KMS-11 (cell line): Measurements from ENCODE around the gene NOS1AP.

Experiments
- H2AFZ ChIP-seq: fragments of 200-600 bp; sonication (generic); 2 replicates; pipeline ENCODE4 v1.6.1; 2016; ENCODE audit warnings: antibody characterized with exemption, mixed run types, low read depth
- H3K27ac ChIP-seq: fragments of 200-600 bp; sonication (generic); 2 replicates; pipeline ENCODE4 v1.6.1; 2016; ENCODE audit warnings: mild to moderate bottlenecking, mixed run types
- H3K27me3 ChIP-seq: fragments of 200-600 bp; sonication (generic); 2 replicates; pipeline ENCODE4 v1.6.1; 2017; ENCODE audit warnings: mild to moderate bottlenecking, low read depth, mixed run types, moderate library complexity; ENCODE audit not compliant: insufficient read depth
- H3K36me3 ChIP-seq: fragments of 200-600 bp; sonication (generic); 2 replicates; pipeline ENCODE4 v1.6.1; 2017; ENCODE audit warnings: mild to moderate bottlenecking, mixed run types; ENCODE audit not compliant: insufficient read depth
- H3K4me1 ChIP-seq: fragments of 200-600 bp; sonication (generic); 2 replicates; pipeline ENCODE4 v1.6.1; 2016; ENCODE audit warnings: mild to moderate bottlenecking, low read depth, mixed run types; ENCODE audit not compliant: poor library complexity, severe bottlenecking
- H3K4me2 ChIP-seq: fragments of 200-600 bp; sonication (generic); 2 replicates; pipeline ENCODE4 v1.7.0; 2016; ENCODE audit warnings: mild to moderate bottlenecking, mixed run types
- H3K4me3 ChIP-seq: fragments of 200-600 bp; sonication (generic); IDR thresholded peaks from 2 replicates; pipeline ENCODE4 v1.6.1; 2017; ENCODE audit warnings: low read depth, low read length, mixed read lengths; ENCODE audit not compliant: insufficient read depth
- H3K79me2 ChIP-seq: fragments of 200-600 bp; sonication (generic); 2 replicates; pipeline ENCODE4 v1.6.1; 2016; ENCODE audit warnings: low read depth, mixed run types; ENCODE audit not compliant: insufficient read depth
- H3K9ac ChIP-seq: fragments of 200-600 bp; sonication (generic); 2 replicates; pipeline ENCODE4 v1.6.1; 2016; ENCODE audit warnings: mild to moderate bottlenecking, mixed run types
- H4K20me1 ChIP-seq: fragments of 200-600 bp; sonication (generic); 2 replicates; pipeline ENCODE4 v1.6.1; 2016; ENCODE audit warnings: mild to moderate bottlenecking, mixed run types; ENCODE audit not compliant: insufficient read depth
- CTCF ChIP-seq: fragments of 200-600 bp; sonication (generic); conservative IDR thresholded peaks from 2 replicates; pipeline ENCODE4 v1.6.1; 2017; ENCODE audit warnings: low read depth, mild to moderate bottlenecking, antibody characterized with exemption, low read length, moderate library complexity, mixed read lengths

Gene NOS1AP

GRCh38 chr1:162028726-162029125 lies 40.8 kb upstream of the NOS1AP start:
- no peak overlapping the region for H2AFZ ChIP-seq
- no peaks in the 10 kb centered on the region for H4K20me1 ChIP-seq
- H3K4me3 ChIP-seq: no peak overlapping the region
- H3K79me2 ChIP-seq: no peaks in the 10 kb centered on the region
- no peaks in the 10 kb centered on the region for H3K27me3 ChIP-seq
- no peak overlapping the region for H3K9ac ChIP-seq
- H3K27ac ChIP-seq: no peak overlapping the region
- H3K36me3 ChIP-seq: no peaks in the 10 kb centered on the region
- peaks cover 13% of the 10 kb centered on the region for H3K4me1 ChIP-seq
- no peak for TF ChIP-seq CTCF
- no peak overlapping the region for H3K4me2 ChIP-seq

GRCh38 chr1:162029157-162029556 lies 40.3 kb upstream of the NOS1AP start:
- H3K27me3 ChIP-seq: no peaks in the 10 kb centered on the region
- H3K4me1 ChIP-seq: peaks cover 13% of the 10 kb centered on the region
- H3K4me2 ChIP-seq: no peak overlapping the region
- H3K27ac ChIP-seq: no peak overlapping the region
- no peak overlapping the region for H2AFZ ChIP-seq
- H3K36me3 ChIP-seq: no peaks in the 10 kb centered on the region
- no peaks in the 10 kb centered on the region for H4K20me1 ChIP-seq
- no peak for TF ChIP-seq CTCF
- no peak overlapping the region for H3K9ac ChIP-seq
- H3K79me2 ChIP-seq: no peaks in the 10 kb centered on the region
- no peak overlapping the region for H3K4me3 ChIP-seq

GRCh38 chr1:162030759-162031280 lies 38.7 kb upstream of the NOS1AP start:
- Histone ChIP-seq H2AFZ (no peak overlapping the region), H3K27me3 (no peaks in the 10 kb centered on the region), H4K20me1 (no peaks in the 10 kb centered on the region), H3K79me2 (no peaks in the 10 kb centered on the region), H3K36me3 (no peaks in the 10 kb centered on the region), H3K4me1 (peaks cover 10% of the 10 kb centered on the region), H3K27ac (no peak overlapping the region), H3K4me3 (no peak overlapping the region), H3K9ac (no peak overlapping the region), H3K4me2 (no peak overlapping the region)
- no peak for TF ChIP-seq CTCF

GRCh38 chr1:162033428-162033827 lies 36.1 kb upstream of the NOS1AP start:
- no peak overlapping the region for H3K27ac ChIP-seq
- H3K9ac ChIP-seq: no peak overlapping the region
- no peak overlapping the region for H3K4me2 ChIP-seq

More at GRCh38 chr1:162033428-162033827, 36.1 kb upstream of the NOS1AP start:
- Histone ChIP-seq H3K27me3 (no peaks in the 10 kb centered on the region), H3K79me2 (no peaks in the 10 kb centered on the region), H3K36me3 (no peaks in the 10 kb centered on the region), H2AFZ (no peak overlapping the region), H4K20me1 (no peaks in the 10 kb centered on the region), H3K4me3 (no peak overlapping the region), H3K4me1 (peaks cover 31% of the 10 kb centered on the region)
- no peak for TF ChIP-seq CTCF
